HepG2 (cell line): ENCODE data around the gene ASCC2. TPM values are rescaled to one million over a fixed set of nuclear protein-coding genes. Genes with fewer than 3 reads are reported as not detected.

Source experiments
- ATAC-seq: fragments of 200-7000 bp; cut with Tn5 transposase; 3 replicates; pipeline ENCODE4 v1.9.1; 2020; ENCODE audit warnings: mild to moderate bottlenecking, moderate library complexity
- BruUV-seq: library from RNA; stranded (reverse); fragments of 400-500 nt; replicated peaks from 2 replicates; lab custom pipeline; 2021; lab: Mats Ljungman, UMichigan
- CTCF ChIA-PET: fragments of 300-600 bp; formaldehyde crosslinking; extraction: SDS; loops from one replicate; lab custom pipeline; 2021; ENCODE audit warnings: low total read pairs, inconsistent platforms, low intra/inter-chr PET ratio; lab: Yijun Ruan, JAX
- POLR2A ChIA-PET: fragments of 350-600 bp; sonication (Branson Sonifier 250); formaldehyde crosslinking; loops from one replicate; lab custom pipeline; 2020; ENCODE audit warnings: antibody characterized with exemption, inconsistent platforms; lab: Yijun Ruan, JAX
- DNase-seq: peaks from one replicate; pipeline ENCODE4 v3.0.0-alpha.2; 2015; ENCODE audit warnings: low spot score
- FAIRE-seq: peaks from 3 replicates; lab custom pipeline; 2011; peaks lifted over from hg19 to GRCh38; lab: Jason Lieb, UNC
- H2AFZ ChIP-seq: one replicate; pipeline ENCODE4 v1.6.1; 2011; ENCODE audit warnings: low read length, inconsistent platforms
- H3K27ac ChIP-seq: fragments of 300-600 bp; 3 replicates; pipeline ENCODE4 v1.8.0; 2011; ENCODE audit warnings: mixed run types, mild to moderate bottlenecking, mixed read lengths, low read length, inconsistent platforms; ENCODE audit not compliant: insufficient read depth; ENCODE audit errors: extremely low read length
- H3K27me3 ChIP-seq, 2 experiments: fragments of 200-600 bp in 1 of 2; 2 replicates in 1 of 2; 3 replicates in 1 of 2; pipeline versions ENCODE4 v1.6.0 to v1.8.0; 2011; ENCODE audit warnings: low read length in 2 of 2, mild to moderate bottlenecking in 2 of 2, moderate library complexity in 2 of 2, inconsistent platforms in 1 of 2; ENCODE audit not compliant: insufficient read depth in 2 of 2, control insufficient read depth in 1 of 2
- H3K36me3 ChIP-seq, 2 experiments: fragments of 200-600 bp in 1 of 2; replicated peaks in 1 of 2; 2 replicates in 1 of 2; 3 replicates in 1 of 2; pipeline versions ENCODE4 v1.5.1 to v1.8.0; 2011; ENCODE audit warnings: low read length in 2 of 2, inconsistent platforms in 1 of 2; ENCODE audit not compliant: insufficient read depth in 2 of 2, control insufficient read depth in 1 of 2
- H3K4me1 ChIP-seq: 2 replicates; pipeline ENCODE4 v1.5.1; 2012; ENCODE audit warnings: low read length, inconsistent platforms; ENCODE audit not compliant: insufficient read depth
- H3K4me2 ChIP-seq: 2 replicates; pipeline ENCODE4 v1.6.0; 2011; ENCODE audit warnings: low read depth, low read length, inconsistent platforms
- H3K4me3 ChIP-seq, 3 experiments: fragments of 200-600 bp in 1 of 3; sonication (generic), shearing (Covaris generic) in 1 of 3; replicated peaks in 1 of 3; 2 replicates each; pipeline ENCODE4 v1.5.1; 2011 to 2016; ENCODE audit warnings: low read length in 3 of 3, inconsistent platforms in 2 of 3, low read depth in 2 of 3, mild to moderate bottlenecking in 2 of 3, control low read depth in 1 of 3, mixed read lengths in 1 of 3; ENCODE audit not compliant: insufficient read depth in 1 of 3
- H3K79me2 ChIP-seq: one replicate; pipeline ENCODE4 v1.6.1; 2011; ENCODE audit warnings: low read length, inconsistent platforms; ENCODE audit not compliant: insufficient read depth
- H3K9ac ChIP-seq: 2 replicates; pipeline ENCODE4 v1.6.0; 2011; ENCODE audit warnings: mild to moderate bottlenecking, low read depth, low read length, inconsistent platforms; ENCODE audit not compliant: insufficient read depth
- H3K9me3 ChIP-seq: 2 replicates; pipeline ENCODE4 v1.5.1; 2012; ENCODE audit warnings: mild to moderate bottlenecking, low read length
- H4K20me1 ChIP-seq: 2 replicates; pipeline ENCODE4 v1.6.0; 2011; ENCODE audit warnings: inconsistent platforms, mild to moderate bottlenecking, low read length, moderate library complexity; ENCODE audit not compliant: insufficient read depth
- DNMT1 ChIP-seq: sonication (generic); formaldehyde crosslinking; IDR thresholded peaks from 2 replicates; pipeline ENCODE4 v1.5.1; 2020; ENCODE audit warnings: mild to moderate bottlenecking, missing genetic modification reagents
- FOSL1 ChIP-seq: sonication (generic); formaldehyde crosslinking; IDR thresholded peaks from 2 replicates; pipeline ENCODE4 v1.9.0; 2021; ENCODE audit warnings: missing genetic modification reagents, borderline replicate concordance
- MNT ChIP-seq: fragments of 450-650 bp; IDR thresholded peaks from 2 replicates; pipeline ENCODE4 v1.6.1; 2016
- SRSF4 ChIP-seq: fragments of 200-400 bp; formaldehyde crosslinking; IDR thresholded peaks from one replicate; pipeline ENCODE4 v1.6.1; 2018; ENCODE audit warnings: mild to moderate bottlenecking, low read depth, low read length, moderate library complexity; ENCODE audit not compliant: poor library complexity, severe bottlenecking
- ZNF34 ChIP-seq: sonication (generic); formaldehyde crosslinking; IDR thresholded peaks from 2 replicates; pipeline ENCODE4 v1.4.0; 2020; ENCODE audit warnings: mild to moderate bottlenecking, missing genetic modification reagents, borderline replicate concordance
- ZNF703 ChIP-seq: sonication (generic); formaldehyde crosslinking; IDR thresholded peaks from 2 replicates; pipeline ENCODE4 v1.5.1; 2020; ENCODE audit warnings: missing genetic modification reagents, mild to moderate bottlenecking, moderate library complexity, borderline replicate concordance
- ZNF768 ChIP-seq: sonication (generic); formaldehyde crosslinking; IDR thresholded peaks from 2 replicates; pipeline ENCODE4 v1.4.0; 2020; ENCODE audit warnings: missing genetic modification reagents
- WGBS: methylation state at CpG from one replicate; pipeline ENCODE4 v1.1.6; 2017; ENCODE audit warnings: low lambda C conversion rate; 5-methylcytosine and 5-hydroxymethylcytosine counted together
- in situ Hi-C: cut with HindIII; loops from 2 replicates; pipeline ENCODE4 v1.10.0; 2017; ENCODE audit warnings: low pct_unique_long_range_greater_than_20kb; ENCODE audit not compliant: extremely low pct_ligation_motif_present
- intact Hi-C: fragments of 100-400 bp; cut with micrococcal nuclease; formaldehyde crosslinking; loops from one replicate; pipeline ENCODE4 v1.10.0; 2022; ENCODE audit not compliant: unreplicated experiment
- polyA plus RNA-seq, 8 experiments: library from polyadenylated mRNA; depleted of rRNA in 3 of 8; stranded (reverse) in 7 of 8; unstranded in 1 of 8; fragments of >200 nt; fragmentation: Illumina TruSeq in 4 of 8; extraction: Trizol in 4 of 8; gene quantifications; 2 replicates each; pipeline versions ENCODE4 v1.2.1 to v1.2.3, GENCODE V29; 2011 to 2016; ENCODE audit warnings: low read depth in 4 of 8, missing spikeins in 1 of 8, mixed read lengths in 1 of 8; ENCODE audit not compliant: insufficient read depth in 1 of 8
- total RNA-seq, 5 experiments: library from RNA; depleted of rRNA; stranded (reverse); fragments of >200 nt; fragmentation: Illumina TruSeq; extraction: Trizol; gene quantifications; 2 replicates each; pipeline ENCODE4 v1.2.3, GENCODE V29; 2016; ENCODE audit warnings: low read depth in 1 of 5

The ASCC2 gene
- total and polyA plus RNA-seq, 2 of the 13 experiments (the other 11 are each of a cell fraction or from before 2014, with no cell fraction given) = 26.2 to 26.3 TPM

- peaks cover 40% of the 10 kb centered on the region for H3K4me1 ChIP-seq
- no peak overlapping the region for H3K4me3 ChIP-seq
- in situ Hi-C loops (no loop called here), intact Hi-C loops (no loop called here)
- DNase-seq (no peak), FAIRE-seq (no peak), ATAC-seq (no peak)
- H3K79me2 ChIP-seq = no peaks in the 10 kb centered on the region
- H3K36me3 ChIP-seq = peaks cover 22 to 58% of the 10 kb centered on the region in 2 experiments
- 89% methylated on average over 3 of the region's 3 CpGs for WGBS
- peak overlapping the region; percentile 24 for H3K27ac ChIP-seq
- no peak overlapping the region for H3K9ac ChIP-seq
- no TSS peak for BruUV-seq
- TF ChIP-seq ZNF768 = peak; percentile 71; the same call in 1 of the 2 replicates
- no peak for TF ChIP-seq ZNF34
- no peaks in the 10 kb centered on the region for H4K20me1 ChIP-seq
- ChIA-PET CTCF (no interaction called here), POLR2A (interaction anchor here (3.1 kb wide), 1 partner anchor 13 kb away, joined by 8 read pairs; no protein-coding TSS in a partner anchor)
- no peaks in the 10 kb centered on the region for H3K9me3 ChIP-seq
- H2AFZ ChIP-seq = no peak overlapping the region
- H3K4me2 ChIP-seq = no peak overlapping the region
- H3K27me3 ChIP-seq = no peaks in the 10 kb centered on the region
Observed at GRCh38 chr22:29797351-29797750, 40.7 kb downstream of the ASCC2 start.

- no peak for DNase-seq
- Histone ChIP-seq H3K79me2 (no peaks in the 10 kb centered on the region), H3K27ac (no peak overlapping the region), H3K36me3 (peaks cover 21 to 54% of the 10 kb centered on the region in 2 experiments), H3K9ac (no peak overlapping the region), H3K27me3 (no peaks in the 10 kb centered on the region), H4K20me1 (no peaks in the 10 kb centered on the region), H3K4me2 (no peak overlapping the region), H3K4me3 (no peak overlapping the region), H3K4me1 (peaks cover 40% of the 10 kb centered on the region), H3K9me3 (no peaks in the 10 kb centered on the region), H2AFZ (no peak overlapping the region)
- TF ChIP-seq DNMT1 (CRISPR knock-in tag) = no peak
- TF ChIP-seq FOSL1 = no peak
- no peak for TF ChIP-seq SRSF4
- TF ChIP-seq MNT = no peak
- TF ChIP-seq ZNF703 (CRISPR knock-in tag) = no peak
- in situ Hi-C loops (no loop called here), intact Hi-C loops (no loop called here)
- no peak for FAIRE-seq
- ChIA-PET CTCF (no interaction called here), POLR2A (interaction anchor here (1.0 kb wide), 1 partner anchor 9 kb away, joined by 4 read pairs; no protein-coding TSS in a partner anchor)
- 92% methylated on average over 5 of the region's 5 CpGs for WGBS
- no peak for ATAC-seq
- no TSS peak for BruUV-seq
Observed at GRCh38 chr22:29795663-29796062, 42.4 kb downstream of the ASCC2 start.
